ENCODE results near the gene ABHD17C.

DNA sequence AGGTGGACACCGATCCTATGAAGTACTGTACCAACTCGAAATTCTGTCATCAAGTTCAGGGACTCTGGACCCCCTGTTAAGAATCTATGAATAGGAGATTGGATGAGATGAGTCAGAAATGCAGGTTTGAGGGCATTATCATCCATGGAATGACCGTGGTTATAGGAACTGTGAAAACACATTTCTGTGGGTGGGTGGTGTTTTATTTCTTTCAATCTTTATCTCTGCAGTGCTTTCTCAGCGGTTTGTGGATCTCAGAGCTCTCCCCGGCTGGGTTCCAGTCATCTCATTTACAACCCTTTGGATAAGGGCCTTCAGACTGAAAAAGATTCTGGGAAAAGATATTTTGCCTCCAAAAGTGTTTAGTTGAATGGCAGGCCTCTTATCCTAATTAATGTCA is 5.4 kb upstream of the ABHD17C start:
- TF ChIP-seq, protein P1, sequence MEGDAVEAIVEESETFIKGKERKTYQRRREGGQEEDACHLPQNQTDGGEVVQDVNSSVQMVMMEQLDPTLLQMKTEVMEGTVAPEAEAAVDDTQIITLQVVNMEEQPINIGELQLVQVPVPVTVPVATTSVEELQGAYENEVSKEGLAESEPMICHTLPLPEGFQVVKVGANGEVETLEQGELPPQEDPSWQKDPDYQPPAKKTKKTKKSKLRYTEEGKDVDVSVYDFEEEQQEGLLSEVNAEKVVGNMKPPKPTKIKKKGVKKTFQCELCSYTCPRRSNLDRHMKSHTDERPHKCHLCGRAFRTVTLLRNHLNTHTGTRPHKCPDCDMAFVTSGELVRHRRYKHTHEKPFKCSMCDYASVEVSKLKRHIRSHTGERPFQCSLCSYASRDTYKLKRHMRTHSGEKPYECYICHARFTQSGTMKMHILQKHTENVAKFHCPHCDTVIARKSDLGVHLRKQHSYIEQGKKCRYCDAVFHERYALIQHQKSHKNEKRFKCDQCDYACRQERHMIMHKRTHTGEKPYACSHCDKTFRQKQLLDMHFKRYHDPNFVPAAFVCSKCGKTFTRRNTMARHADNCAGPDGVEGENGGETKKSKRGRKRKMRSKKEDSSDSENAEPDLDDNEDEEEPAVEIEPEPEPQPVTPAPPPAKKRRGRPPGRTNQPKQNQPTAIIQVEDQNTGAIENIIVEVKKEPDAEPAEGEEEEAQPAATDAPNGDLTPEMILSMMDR (IDR thresholded peaks at IDR 0.05; ENCODE audit: poor library complexity), result no peak
- no peak for TF ChIP-seq EZH2 (IDR thresholded peaks at IDR 0.05; ENCODE audit: borderline replicate concordance)
